Midbrain (tissue), 1 donor: ENCODE measurements around the gene SSUH2.

Experiments used
- DNase-seq: peaks from one replicate; lab custom pipeline; 2025; lab: John Stamatoyannopoulos, UW

SSUH2 gene

GRCh38 chr3:8579943-8580342, 64.7 kb downstream of the SSUH2 start:
- DNase-seq: no peak

GRCh38 chr3:8579096-8579495, 65.5 kb downstream of the SSUH2 start:
- DNase-seq: no peak

- DNase-seq: no peak
These were observed 66.3 kb downstream of the SSUH2 start for GRCh38 chr3:8578282-8578681.

GRCh38 chr3:8576841-8577571, 67.6 kb downstream of the SSUH2 start:
- no peak for DNase-seq

- DNase-seq: no peak
These were observed 68.2 kb downstream of the SSUH2 start for GRCh38 chr3:8576436-8576835.

GRCh38 chr3:8575364-8576104, 69.1 kb downstream of the SSUH2 start:
- no peak for DNase-seq

- no peak for DNase-seq
These were observed 69.8 kb downstream of the SSUH2 start for GRCh38 chr3:8574670-8575322.

GRCh38 chr3:8574040-8574669, 70.4 kb downstream of the SSUH2 start:
- no peak for DNase-seq

GRCh38 chr3:8573342-8573926, 71.2 kb downstream of the SSUH2 start:
- no peak for DNase-seq

GRCh38 chr3:8571256-8571655, 73.3 kb downstream of the SSUH2 start:
- no peak for DNase-seq
